COR-L47 (cell line): ENCODE results near the gene PIP5K1B.

Source experiments
- DNase-seq: peaks from one replicate; lab custom pipeline; 2025; lab: John Stamatoyannopoulos, UW

Gene PIP5K1B

GRCh38 chr9:68808338-68808890 is 103.4 kb downstream of the PIP5K1B start:
- peak; percentile 52 for DNase-seq

- no peak for DNase-seq
These were observed 112.2 kb downstream of the PIP5K1B start for GRCh38 chr9:68817079-68817875.

- DNase-seq, result no peak
These were observed 114.0 kb downstream of the PIP5K1B start for GRCh38 chr9:68819065-68819464.

- DNase-seq, result no peak
These were observed 116.9 kb downstream of the PIP5K1B start for GRCh38 chr9:68821911-68822310.

- DNase-seq, result no peak
These were observed 117.6 kb downstream of the PIP5K1B start for GRCh38 chr9:68822596-68823165.

GRCh38 chr9:68825762-68826472 is 120.9 kb downstream of the PIP5K1B start:
- peak; percentile 34 for DNase-seq

- DNase-seq, result no peak
These were observed 123.1 kb downstream of the PIP5K1B start for GRCh38 chr9:68827837-68828744.

GRCh38 chr9:68832101-68832500 is 127.1 kb downstream of the PIP5K1B start:
- DNase-seq, result no peak

- DNase-seq, result no peak
These were observed 128.0 kb downstream of the PIP5K1B start for GRCh38 chr9:68832861-68833518.

GRCh38 chr9:68834931-68835520 is 130.0 kb downstream of the PIP5K1B start:
- DNase-seq, result no peak

- DNase-seq, result no peak
These were observed 131.7 kb downstream of the PIP5K1B start for GRCh38 chr9:68836788-68837187.

GRCh38 chr9:68838245-68838644 is 133.2 kb downstream of the PIP5K1B start:
- no peak for DNase-seq

GRCh38 chr9:68841276-68842052 is 136.4 kb downstream of the PIP5K1B start:
- no peak for DNase-seq

GRCh38 chr9:68842568-68842967 is 137.5 kb downstream of the PIP5K1B start:
- DNase-seq, result no peak

- no peak for DNase-seq
These were observed 138.2 kb downstream of the PIP5K1B start for GRCh38 chr9:68843239-68843638.

GRCh38 chr9:68844157-68844556 is 139.1 kb downstream of the PIP5K1B start:
- no peak for DNase-seq

GRCh38 chr9:68844631-68845612 is 139.9 kb downstream of the PIP5K1B start:
- peak; percentile 11 for DNase-seq

GRCh38 chr9:68847765-68848164 is 142.7 kb downstream of the PIP5K1B start:
- DNase-seq, result no peak

GRCh38 chr9:68851657-68852056 is 146.6 kb downstream of the PIP5K1B start:
- no peak for DNase-seq
